ENCODE measurements around the gene NOLC1.

DNA sequence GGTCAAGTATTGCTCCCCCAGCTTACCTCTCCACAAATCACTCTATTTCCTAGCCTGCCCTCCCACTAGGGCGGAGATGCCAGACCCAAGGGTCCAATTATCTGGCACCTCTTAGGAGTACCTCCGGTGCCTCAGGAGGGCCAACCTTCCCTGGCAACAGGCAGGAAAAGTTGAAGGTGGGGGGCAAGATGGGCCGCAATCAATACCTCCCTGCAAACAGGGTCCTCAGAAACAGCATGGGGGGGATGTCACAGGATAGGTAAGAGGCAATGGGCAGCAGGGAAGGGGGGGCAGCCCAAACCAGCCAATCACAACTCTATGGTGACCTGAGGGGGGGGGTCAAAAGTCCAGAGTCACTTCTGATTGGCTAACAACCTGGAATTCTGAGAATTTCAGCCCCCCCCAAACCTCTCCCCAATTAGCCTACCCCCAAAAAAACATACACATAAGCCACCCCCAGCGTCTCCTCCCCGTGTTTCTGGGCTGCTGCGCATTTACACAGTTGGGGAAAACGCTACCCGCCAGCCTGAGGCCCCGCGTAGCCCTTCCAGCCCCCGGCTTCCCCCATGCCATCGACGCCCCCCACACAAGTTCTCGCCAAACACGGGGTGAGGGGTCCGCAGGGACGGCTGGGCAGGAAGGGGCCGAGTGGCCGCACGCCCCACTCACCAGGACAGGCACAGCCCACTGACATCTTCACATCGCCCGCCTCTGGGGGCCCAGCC, 32.6 kb upstream of the NOLC1 start:
- no peak for TF ChIP-seq POLR2A (IDR thresholded peaks at IDR 0.05)
- TF ChIP-seq, protein P1, sequence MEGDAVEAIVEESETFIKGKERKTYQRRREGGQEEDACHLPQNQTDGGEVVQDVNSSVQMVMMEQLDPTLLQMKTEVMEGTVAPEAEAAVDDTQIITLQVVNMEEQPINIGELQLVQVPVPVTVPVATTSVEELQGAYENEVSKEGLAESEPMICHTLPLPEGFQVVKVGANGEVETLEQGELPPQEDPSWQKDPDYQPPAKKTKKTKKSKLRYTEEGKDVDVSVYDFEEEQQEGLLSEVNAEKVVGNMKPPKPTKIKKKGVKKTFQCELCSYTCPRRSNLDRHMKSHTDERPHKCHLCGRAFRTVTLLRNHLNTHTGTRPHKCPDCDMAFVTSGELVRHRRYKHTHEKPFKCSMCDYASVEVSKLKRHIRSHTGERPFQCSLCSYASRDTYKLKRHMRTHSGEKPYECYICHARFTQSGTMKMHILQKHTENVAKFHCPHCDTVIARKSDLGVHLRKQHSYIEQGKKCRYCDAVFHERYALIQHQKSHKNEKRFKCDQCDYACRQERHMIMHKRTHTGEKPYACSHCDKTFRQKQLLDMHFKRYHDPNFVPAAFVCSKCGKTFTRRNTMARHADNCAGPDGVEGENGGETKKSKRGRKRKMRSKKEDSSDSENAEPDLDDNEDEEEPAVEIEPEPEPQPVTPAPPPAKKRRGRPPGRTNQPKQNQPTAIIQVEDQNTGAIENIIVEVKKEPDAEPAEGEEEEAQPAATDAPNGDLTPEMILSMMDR (IDR thresholded peaks at IDR 0.05): no peak

Measured in right lobe of liver (tissue), 4 donors.